K562 (cell line): ENCODE results near the gene POLRMT. TPM values are rescaled to one million over a fixed set of nuclear protein-coding genes. Genes with fewer than 3 reads are reported as not detected.

Experiments
- BCL6 ChIP-seq: fragments of 250-450 bp; sonication (Bioruptor Pico); IDR thresholded peaks from 2 replicates; pipeline ENCODE4 v1.4.0; 2020
- BCOR ChIP-seq: fragments of 450-650 bp; IDR thresholded peaks from 2 replicates; pipeline ENCODE4 v1.6.1; 2016
- ETV5 ChIP-seq: sonication (generic); formaldehyde crosslinking; IDR thresholded peaks from 2 replicates; pipeline ENCODE4 v1.4.0; 2020; ENCODE audit warnings: low read depth, mild to moderate bottlenecking, missing genetic modification reagents
- GTF2A2 ChIP-seq: IDR thresholded peaks from 2 replicates; pipeline ENCODE4 v1.6.1; 2016; ENCODE audit warnings: mild to moderate bottlenecking, missing genetic modification characterization, missing compliant biosample characterization
- GTF3C2 ChIP-seq: IDR thresholded peaks from 3 replicates; pipeline ENCODE4 v1.6.1; 2011; ENCODE audit warnings: borderline replicate concordance, mild to moderate bottlenecking, moderate library complexity; ENCODE audit not compliant: insufficient read length; ENCODE audit errors: extremely low read depth
- MAZ ChIP-seq, 2 experiments: fragments of 450-650 bp in 1 of 2; sonication (generic) in 1 of 2; formaldehyde crosslinking; IDR thresholded peaks in 1 of 2; conservative IDR thresholded peaks in 1 of 2; 2 replicates each; pipeline versions ENCODE4 v1.4.0 to v1.5.0; 2020; ENCODE audit warnings: mild to moderate bottlenecking in 1 of 2, missing genetic modification reagents in 1 of 2
- NBN ChIP-seq: fragments of 450-650 bp; IDR thresholded peaks from 2 replicates; pipeline ENCODE4 v1.6.1; 2016; ENCODE audit warnings: low read depth, mild to moderate bottlenecking
- NONO ChIP-seq, 2 experiments: fragments of 200-400 bp in 1 of 2; fragments of 450-650 bp in 1 of 2; formaldehyde crosslinking in 1 of 2; IDR thresholded peaks; 2 replicates each; pipeline ENCODE4 v1.6.1; 2017; ENCODE audit warnings: low read depth in 2 of 2, mild to moderate bottlenecking in 2 of 2, moderate library complexity in 2 of 2, low read length in 1 of 2
- NRF1 ChIP-seq, 2 experiments: fragments of 450-650 bp; IDR thresholded peaks in 1 of 2; conservative IDR thresholded peaks in 1 of 2; 2 replicates each; pipeline ENCODE4 v1.6.1; 2014; ENCODE audit warnings: mild to moderate bottlenecking in 2 of 2
- SETDB1 ChIP-seq: IDR thresholded peaks from one replicate; pipeline ENCODE4 v1.6.1; 2012; ENCODE audit warnings: low read length, control low read depth, inconsistent platforms
- SMARCA5 ChIP-seq: fragments of 450-650 bp; IDR thresholded peaks from 2 replicates; pipeline ENCODE4 v1.6.1; 2016
- STAT6 ChIP-seq: sonication (generic); formaldehyde crosslinking; IDR thresholded peaks from 2 replicates; pipeline ENCODE4 v1.8.1; 2023; ENCODE audit warnings: mild to moderate bottlenecking, missing genetic modification reagents
- TAF9B ChIP-seq: fragments of 450-650 bp; IDR thresholded peaks from 2 replicates; pipeline ENCODE4 v1.6.1; 2018; ENCODE audit warnings: mild to moderate bottlenecking; ENCODE audit not compliant: partially characterized antibody
- THRB ChIP-seq: fragments of 450-650 bp; formaldehyde crosslinking; conservative IDR thresholded peaks from 2 replicates; pipeline ENCODE4 v1.4.0; 2022; ENCODE audit warnings: mild to moderate bottlenecking, missing genetic modification characterization
- ZBTB1 ChIP-seq: sonication (generic); formaldehyde crosslinking; IDR thresholded peaks from 2 replicates; pipeline ENCODE4 v1.8.1; 2023; ENCODE audit warnings: missing genetic modification reagents, low read depth, mild to moderate bottlenecking, borderline replicate concordance
- ZBTB17 ChIP-seq: fragments of 450-650 bp; formaldehyde crosslinking; IDR thresholded peaks from 2 replicates; pipeline ENCODE4 v1.4.0; 2020; ENCODE audit warnings: mild to moderate bottlenecking
- ZFP1 ChIP-seq: fragments of 450-650 bp; formaldehyde crosslinking; IDR thresholded peaks from 2 replicates; pipeline ENCODE4 v1.4.0; 2020; ENCODE audit warnings: mild to moderate bottlenecking, mixed read lengths
- polyA plus RNA-seq, 8 experiments: library from polyadenylated mRNA; depleted of rRNA in 4 of 8; stranded (reverse) in 5 of 8; unstranded in 3 of 8; fragments of >200 nt; fragmentation: Nextera tagmentation in 2 of 8; fragmentation: Illumina TruSeq in 1 of 8; extraction: Ambion mirVana in 2 of 8; extraction: Trizol in 1 of 8; gene quantifications; 2 replicates each; pipeline versions ENCODE4 v1.2.1 to v1.2.3, GENCODE V29; 2011 to 2014; ENCODE audit warnings: inconsistent platforms in 1 of 8, missing spikeins in 1 of 8
- total RNA-seq, 7 experiments: library from RNA; depleted of rRNA in 6 of 7; stranded (reverse); fragments of >200 nt in 6 of 7; fragmentation: Illumina TruSeq in 2 of 7; extraction: Trizol in 2 of 7; gene quantifications; 2 replicates each; pipeline versions ENCODE4 v1.2.1 to v1.2.3, GENCODE V29; 2011 to 2021; ENCODE audit warnings: low replicate concordance in 1 of 7
- TF ChIP-seq, protein P1 (sequence below): fragments of 250-450 bp; sonication (Bioruptor Pico); IDR thresholded peaks from 2 replicates; pipeline ENCODE4 v1.4.0; 2020; ENCODE audit warnings: mild to moderate bottlenecking, moderate library complexity

POLRMT gene
- total and polyA plus RNA-seq, 9 of the 15 experiments (the other 6 are each of a cell fraction or from before 2014, with no cell fraction given): 30.3 to 144 (median 68.0) TPM

GRCh38 chr19:572140-572742 lies 61.1 kb downstream of the POLRMT start, which contains the start of gene BSG (continued):
- TF ChIP-seq STAT6 (CRISPR knock-in tag) (0 out of 2 replicates have a peak, but pooled peaks have one; percentile 52), ZBTB17 (CRISPR knock-in tag) (0 out of 2 replicates have a peak, but pooled peaks have one; percentile 19), ZFP1 (no peak), GTF3C2 (no peak), ETV5 (CRISPR knock-in tag) (no peak), TAF9B (no peak), THRB (CRISPR knock-in tag) (no peak), MAZ (CRISPR knock-in tag; conservative IDR thresholded peaks at IDR 0.05 in 1 of 2, IDR thresholded peaks at IDR 0.05 in 1 of 2) (peak; percentile 62 to 95), NRF1 (conservative IDR thresholded peaks at IDR 0.05 in 1 of 2, IDR thresholded peaks at IDR 0.05 in 1 of 2) (peak; percentile 98 to 99), SETDB1 (no peak), BCOR (peak; percentile 49; the same call in 1 of the 2 replicates), SMARCA5 (no peak), BCL6 (CRISPR knock-in tag) (no peak), GTF2A2 (tag) (peak; percentile 74; the same call in 1 of the 2 replicates), NBN (peak; percentile 59; the same call in 1 of the 2 replicates), ZBTB1 (CRISPR knock-in tag) (no peak), NONO (IDR thresholded peaks at IDR 0.05; ENCODE audit: low read depth in 2 of 2, low read length in 1 of 2) (peak; percentile 92)
- TF ChIP-seq, protein P1, sequence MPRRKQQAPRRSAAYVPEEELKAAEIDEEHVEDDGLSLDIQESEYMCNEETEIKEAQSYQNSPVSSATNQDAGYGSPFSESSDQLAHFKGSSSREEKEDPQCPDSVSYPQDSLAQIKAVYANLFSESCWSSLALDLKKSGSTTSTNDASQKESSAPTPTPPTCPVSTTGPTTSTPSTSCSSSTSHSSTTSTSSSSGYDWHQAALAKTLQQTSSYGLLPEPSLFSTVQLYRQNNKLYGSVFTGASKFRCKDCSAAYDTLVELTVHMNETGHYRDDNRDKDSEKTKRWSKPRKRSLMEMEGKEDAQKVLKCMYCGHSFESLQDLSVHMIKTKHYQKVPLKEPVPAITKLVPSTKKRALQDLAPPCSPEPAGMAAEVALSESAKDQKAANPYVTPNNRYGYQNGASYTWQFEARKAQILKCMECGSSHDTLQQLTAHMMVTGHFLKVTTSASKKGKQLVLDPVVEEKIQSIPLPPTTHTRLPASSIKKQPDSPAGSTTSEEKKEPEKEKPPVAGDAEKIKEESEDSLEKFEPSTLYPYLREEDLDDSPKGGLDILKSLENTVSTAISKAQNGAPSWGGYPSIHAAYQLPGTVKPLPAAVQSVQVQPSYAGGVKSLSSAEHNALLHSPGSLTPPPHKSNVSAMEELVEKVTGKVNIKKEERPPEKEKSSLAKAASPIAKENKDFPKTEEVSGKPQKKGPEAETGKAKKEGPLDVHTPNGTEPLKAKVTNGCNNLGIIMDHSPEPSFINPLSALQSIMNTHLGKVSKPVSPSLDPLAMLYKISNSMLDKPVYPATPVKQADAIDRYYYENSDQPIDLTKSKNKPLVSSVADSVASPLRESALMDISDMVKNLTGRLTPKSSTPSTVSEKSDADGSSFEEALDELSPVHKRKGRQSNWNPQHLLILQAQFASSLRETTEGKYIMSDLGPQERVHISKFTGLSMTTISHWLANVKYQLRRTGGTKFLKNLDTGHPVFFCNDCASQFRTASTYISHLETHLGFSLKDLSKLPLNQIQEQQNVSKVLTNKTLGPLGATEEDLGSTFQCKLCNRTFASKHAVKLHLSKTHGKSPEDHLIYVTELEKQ (CRISPR knock-in tag): no peak
